ENCODE data around the gene AGRN. TPM values are rescaled to one million over a fixed set of nuclear protein-coding genes. Genes with fewer than 3 reads are reported as not detected.
A peak's percentile ranks its signal among the peaks of the same experiment; 100 is the strongest.
"Not testable (repeated sequence)": the region's sequence is repeated elsewhere in the genome, so short reads cannot be mapped to it uniquely, and the experiment has no call there.

Gene AGRN
- total RNA-seq, 4 donors from 2014 or later = 33.0 to 103 (median 41.4) TPM

DNA sequence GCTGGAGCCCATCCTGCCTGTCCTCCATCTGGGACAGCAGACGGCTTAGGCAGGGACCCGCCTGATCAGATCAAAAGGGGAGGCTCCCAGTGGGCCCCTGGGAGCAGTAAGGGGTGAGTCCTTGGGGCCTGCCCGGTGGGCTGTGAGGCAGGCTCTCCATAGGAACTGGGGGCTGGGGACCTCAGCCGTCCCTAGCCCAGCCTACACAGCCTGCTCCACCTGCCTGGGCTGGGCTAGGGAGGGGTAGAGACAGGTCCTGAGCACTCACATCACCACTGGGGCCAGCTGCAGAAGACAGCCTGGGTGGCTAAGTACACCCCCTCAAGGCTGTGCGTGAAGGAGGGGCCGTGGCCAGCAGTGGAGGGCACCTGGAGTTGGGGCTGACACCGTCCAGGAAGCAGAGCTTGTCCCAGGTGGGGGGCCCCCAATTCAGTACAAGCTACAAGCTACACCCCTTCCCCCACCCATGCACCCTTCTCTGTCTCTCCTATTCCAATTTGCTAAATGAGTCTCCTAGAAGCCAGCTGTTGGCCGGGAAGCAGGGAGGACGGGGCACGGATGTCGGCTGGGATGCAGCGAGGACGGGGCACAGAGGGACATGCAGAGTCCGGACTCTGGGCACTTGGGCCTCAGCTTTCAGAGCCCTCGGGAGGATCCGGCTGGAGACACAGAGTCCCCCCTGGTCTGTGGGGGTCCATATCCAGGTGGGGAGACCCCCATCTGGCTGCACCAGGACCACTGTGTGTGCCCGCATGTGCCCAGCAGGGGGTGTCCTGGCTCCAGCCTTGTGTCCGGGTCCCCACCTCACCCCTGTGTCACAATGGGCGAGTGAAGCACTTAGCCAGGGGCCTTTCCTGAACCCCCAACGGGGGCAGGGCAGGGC lies 4.9 kb upstream of the AGRN start:
- Histone ChIP-seq H3K4me3 (peak overlapping the region in 1 of 4 donors; percentile 60), H3K36me3 (no peaks in the 10 kb centered on the region), H3K27me3 (no peaks in the 10 kb centered on the region), H3K4me1 (peaks cover 0 to 16% (median 8%) of the 10 kb centered on the region in 4 donors), H3K9me3 (no peaks in the 10 kb centered on the region), H3K27ac (peak overlapping the region; percentile 85 to 90 (median 88))
- TF ChIP-seq POLR2A (IDR thresholded peaks at IDR 0.05) = no peak
- TF ChIP-seq, protein P1, sequence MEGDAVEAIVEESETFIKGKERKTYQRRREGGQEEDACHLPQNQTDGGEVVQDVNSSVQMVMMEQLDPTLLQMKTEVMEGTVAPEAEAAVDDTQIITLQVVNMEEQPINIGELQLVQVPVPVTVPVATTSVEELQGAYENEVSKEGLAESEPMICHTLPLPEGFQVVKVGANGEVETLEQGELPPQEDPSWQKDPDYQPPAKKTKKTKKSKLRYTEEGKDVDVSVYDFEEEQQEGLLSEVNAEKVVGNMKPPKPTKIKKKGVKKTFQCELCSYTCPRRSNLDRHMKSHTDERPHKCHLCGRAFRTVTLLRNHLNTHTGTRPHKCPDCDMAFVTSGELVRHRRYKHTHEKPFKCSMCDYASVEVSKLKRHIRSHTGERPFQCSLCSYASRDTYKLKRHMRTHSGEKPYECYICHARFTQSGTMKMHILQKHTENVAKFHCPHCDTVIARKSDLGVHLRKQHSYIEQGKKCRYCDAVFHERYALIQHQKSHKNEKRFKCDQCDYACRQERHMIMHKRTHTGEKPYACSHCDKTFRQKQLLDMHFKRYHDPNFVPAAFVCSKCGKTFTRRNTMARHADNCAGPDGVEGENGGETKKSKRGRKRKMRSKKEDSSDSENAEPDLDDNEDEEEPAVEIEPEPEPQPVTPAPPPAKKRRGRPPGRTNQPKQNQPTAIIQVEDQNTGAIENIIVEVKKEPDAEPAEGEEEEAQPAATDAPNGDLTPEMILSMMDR (IDR thresholded peaks at IDR 0.05) = peak in 4 of 6 experiments; percentile 7 to 28 (median 18)
- DNase-seq = no peak

DNA sequence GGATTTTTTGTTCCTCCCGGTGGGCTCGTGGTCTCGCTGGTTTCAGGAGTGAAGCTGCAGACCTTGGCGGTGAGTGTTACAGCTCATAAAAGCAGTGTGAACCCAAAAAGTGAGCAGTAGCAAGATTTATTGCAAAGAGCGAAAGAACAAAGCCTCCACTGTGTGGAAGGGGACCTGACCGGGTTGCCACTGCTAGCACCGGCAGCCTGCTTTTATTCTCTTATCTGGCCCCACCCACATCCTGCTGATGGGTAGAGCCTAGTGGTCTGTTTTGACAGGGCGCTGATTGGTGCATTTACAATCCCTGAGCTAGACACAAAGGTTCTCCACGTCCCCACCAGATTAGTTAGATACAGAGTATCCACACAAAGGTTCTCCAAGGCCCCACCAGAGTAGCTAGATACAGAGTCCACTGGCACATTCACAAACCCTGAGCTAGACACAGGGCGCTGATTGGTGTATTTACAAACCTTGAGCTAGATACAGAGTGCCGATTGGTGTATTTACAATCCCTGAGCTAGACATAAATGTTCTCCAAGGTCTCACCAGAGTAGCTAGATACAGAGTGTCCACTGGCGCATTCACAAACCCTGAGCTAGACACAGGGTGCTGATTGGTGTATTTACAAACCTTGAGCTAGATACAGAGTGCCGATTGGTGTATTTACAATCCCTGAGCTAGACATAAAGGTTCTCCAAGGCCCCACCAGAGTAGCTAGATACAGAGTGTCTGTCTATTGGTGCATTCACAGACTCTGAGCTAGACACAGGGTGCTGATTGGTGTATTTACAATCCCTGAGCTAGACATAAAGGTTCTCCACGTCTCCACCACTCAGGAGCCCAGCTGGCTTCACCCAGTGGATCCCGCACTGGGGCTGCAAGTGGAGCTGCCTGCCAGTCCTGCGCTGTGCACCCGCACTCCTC lies 2.3 kb upstream of the AGRN start:
- H3K9me3 ChIP-seq, DNase-seq, H3K36me3 ChIP-seq, H3K4me3 ChIP-seq, H3K27me3 ChIP-seq, H3K27ac ChIP-seq: not testable (repeated sequence)
- peaks cover 0 to 29% (median 13%) of the 10 kb centered on the region in 4 donors for H3K4me1 ChIP-seq

DNA sequence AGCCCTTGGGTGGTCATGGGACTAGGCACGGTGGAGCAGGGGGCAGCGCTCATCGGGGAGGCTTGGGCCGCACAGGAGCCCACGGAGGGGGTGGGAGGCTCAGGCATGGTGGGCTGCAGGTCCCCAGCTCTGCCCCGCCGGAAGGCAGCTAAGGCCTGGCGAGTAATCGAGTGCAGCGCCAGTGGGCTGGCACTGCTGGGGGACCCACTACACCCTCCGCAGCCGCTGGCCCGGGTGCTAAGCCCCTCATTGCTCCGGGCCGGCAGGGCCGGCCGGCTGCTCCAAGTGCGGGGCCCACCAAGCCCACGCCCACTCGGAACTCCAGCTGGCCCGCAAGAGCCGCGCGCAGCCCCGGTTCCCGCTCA lies 1.6 kb upstream of the AGRN start:
- H3K9me3 ChIP-seq, H3K36me3 ChIP-seq, DNase-seq, H3K4me3 ChIP-seq, H3K27me3 ChIP-seq, H3K27ac ChIP-seq: not testable (repeated sequence)
- peaks cover 0 to 29% (median 13%) of the 10 kb centered on the region in 4 donors for H3K4me1 ChIP-seq

DNA sequence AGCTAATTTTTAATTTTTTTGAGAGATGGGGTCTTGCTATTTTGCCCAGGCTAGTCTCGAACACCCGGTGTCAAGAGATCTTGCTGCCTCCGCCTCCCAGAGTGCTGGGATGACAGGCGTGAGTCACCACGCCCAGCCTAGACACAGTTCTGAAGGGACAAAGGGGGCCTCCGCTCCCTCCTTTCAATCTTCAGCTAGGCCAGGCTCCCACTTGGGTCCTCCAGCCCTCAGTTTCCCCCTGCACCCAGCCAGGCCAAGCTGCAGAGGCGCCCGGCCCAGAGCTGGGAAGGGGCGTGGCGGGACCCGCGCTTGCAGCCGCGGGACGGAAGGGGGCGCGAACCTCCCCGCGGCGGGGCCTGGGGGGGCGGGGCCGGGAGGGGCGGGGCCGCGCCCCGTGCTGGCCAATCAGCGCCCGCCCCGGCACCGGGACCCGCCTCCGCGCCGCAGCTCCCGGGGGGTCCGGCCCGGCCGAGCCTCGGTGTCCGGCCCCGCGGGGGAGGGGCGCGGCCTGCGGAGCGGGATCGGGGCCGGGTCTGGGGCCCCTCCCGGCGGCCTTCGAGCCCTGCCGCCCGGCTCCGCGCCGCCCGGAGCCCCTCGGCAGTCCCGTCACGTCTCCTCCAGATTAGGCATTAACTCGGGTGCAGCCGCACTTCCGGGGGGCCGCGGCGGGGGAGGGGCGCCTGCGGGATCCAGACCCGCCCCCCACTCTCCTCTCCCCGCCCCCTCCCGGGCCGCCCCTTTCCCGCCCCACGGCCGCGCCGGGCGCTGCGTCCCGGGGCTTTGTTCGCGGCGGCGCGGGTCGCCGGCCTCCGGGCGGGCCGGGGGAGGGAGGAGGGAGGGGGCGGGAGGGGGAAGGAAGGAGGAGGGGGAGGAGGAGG lies 559 bp upstream of the AGRN start:
- Histone ChIP-seq H3K9me3 (no peaks in the 10 kb centered on the region), H3K36me3 (no peaks in the 10 kb centered on the region), H3K27ac (peak overlapping the region; percentile 79 to 98 (median 92)), H3K4me3 (peak overlapping the region; percentile 70 to 90 (median 80)), H3K4me1 (peaks cover 0 to 25% (median 8%) of the 10 kb centered on the region in 4 donors), H3K27me3 (no peaks in the 10 kb centered on the region)
- peak; percentile 80 to 91 (median 91) for DNase-seq
- TF ChIP-seq, protein P1 (IDR thresholded peaks at IDR 0.05) = peak in 5 of 6 experiments; percentile 52 to 77 (median 58)
- no peak for TF ChIP-seq POLR2A (IDR thresholded peaks at IDR 0.05)

DNA sequence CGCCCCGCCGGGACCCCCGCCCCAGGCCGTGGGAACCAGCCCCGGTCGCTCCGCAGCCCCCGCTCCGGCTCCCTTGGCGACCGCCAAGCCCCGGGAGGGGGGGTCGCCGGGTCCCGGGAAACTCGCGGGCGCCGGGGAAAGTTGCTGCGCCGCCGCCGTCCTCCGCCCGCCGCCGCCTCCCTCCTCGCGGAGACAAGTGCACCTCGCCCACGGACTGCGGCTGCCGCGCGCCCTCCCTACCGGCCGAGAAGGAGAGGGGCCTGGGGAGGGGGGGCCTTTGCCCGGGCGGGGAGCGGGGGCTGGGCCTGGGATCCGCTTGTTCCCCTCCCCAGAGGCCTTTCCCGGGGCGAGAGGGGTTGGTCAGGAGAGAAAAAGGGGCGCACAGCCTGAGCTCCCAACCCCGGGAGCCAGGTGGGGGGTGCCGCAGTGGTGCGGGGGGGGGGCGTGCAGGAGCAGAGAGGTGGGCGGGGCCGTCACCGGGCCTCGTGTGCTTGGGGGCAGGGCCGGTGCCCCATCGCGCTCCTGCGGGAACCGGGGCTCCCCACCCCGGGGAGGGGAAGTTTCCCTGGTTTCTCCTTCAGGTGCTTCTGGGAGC lies 592 bp downstream of the AGRN start:
- Histone ChIP-seq H3K4me3 (peak overlapping the region; percentile 70 to 90 (median 80)), H3K4me1 (peaks cover 0 to 24% (median 7%) of the 10 kb centered on the region in 4 donors), H3K9me3 (no peaks in the 10 kb centered on the region), H3K27me3 (no peaks in the 10 kb centered on the region), H3K27ac (peak overlapping the region; percentile 79 to 98 (median 92)), H3K36me3 (no peaks in the 10 kb centered on the region)
- DNase-seq = no peak
- no peak for TF ChIP-seq POLR2A (IDR thresholded peaks at IDR 0.05)
- TF ChIP-seq, protein P1 (IDR thresholded peaks at IDR 0.05) = no peak

All from Peyer's patch (tissue), 4 donors.